CD4-positive, alpha-beta T cell treated with Interleukin-12 subunit alpha and Interleukin-12 subunit beta, for 1 hour (primary cell): ENCODE results near the gene MRPS18B.
"Not testable (repeated sequence)": the region's sequence is repeated elsewhere in the genome, so short reads cannot be mapped to it uniquely, and the experiment has no call there.

Source experiments
- DNase-seq: peaks from one replicate; pipeline ENCODE4 v3.0.0-alpha.2; 2020

Gene MRPS18B

DNA sequence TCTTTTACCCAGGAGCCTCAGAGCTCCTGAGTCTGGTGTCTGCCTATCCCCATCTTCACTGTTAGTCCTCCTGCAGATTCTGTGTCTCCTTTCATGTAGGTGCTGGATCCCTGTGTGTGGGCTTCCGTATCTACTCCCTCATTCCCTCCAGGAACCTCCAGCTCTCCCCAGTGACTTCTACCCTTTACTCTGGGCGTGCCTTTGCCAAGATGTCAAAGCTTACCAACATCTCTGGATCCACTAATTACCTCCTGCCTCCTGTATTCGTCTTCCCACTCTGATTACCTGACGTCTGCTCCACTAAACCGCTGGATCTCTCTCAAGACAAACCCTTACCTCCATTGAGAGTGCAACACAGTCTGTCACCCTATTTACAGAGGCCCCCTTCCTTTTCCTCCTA is 27.1 kb downstream of the MRPS18B start:
- DNase-seq, result no peak

- DNase-seq, result no peak
These were observed 28.3 kb downstream of the MRPS18B start for GRCh38 chr6:30645989-30646388.

DNA sequence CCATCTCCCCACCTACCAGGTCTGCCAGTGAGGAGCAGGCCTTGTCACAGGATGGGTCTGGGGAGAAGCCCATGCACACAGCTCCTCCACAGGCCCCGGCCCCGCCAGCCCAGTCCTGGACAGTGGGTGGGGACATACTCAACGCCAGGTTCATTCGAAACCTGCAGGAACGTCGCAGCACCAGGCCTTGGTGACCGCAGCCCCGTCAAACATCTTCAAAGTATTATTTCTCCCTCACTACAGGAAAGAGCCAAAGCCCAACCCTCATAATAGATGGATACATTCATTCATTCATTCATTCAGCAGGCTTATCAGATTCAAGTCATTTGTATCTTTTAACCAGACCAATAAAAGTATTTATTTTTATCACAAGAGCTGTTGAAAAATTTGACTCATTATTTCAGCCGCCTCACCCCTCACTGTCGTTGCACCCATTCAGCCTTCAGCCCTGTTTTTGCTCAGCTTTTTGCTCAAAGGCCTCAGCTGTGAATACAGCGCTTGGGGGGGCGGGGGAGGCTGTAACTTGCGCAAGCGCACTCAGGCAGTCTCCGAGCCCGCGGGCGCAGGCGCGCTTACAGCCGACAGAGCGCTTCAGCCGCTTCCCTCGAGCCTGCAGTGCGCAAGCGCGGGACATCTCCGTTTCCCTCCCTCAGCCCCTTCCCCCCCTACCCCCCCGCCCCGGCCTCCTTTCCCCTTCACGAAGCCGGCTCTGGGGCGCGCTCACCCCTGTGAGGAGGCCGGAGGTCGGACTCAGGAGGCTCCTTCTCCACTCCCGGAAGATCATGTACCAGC is 29.0 kb downstream of the MRPS18B start, which contains the start of gene C6orf136:
C6orf136 (plus strand) TSS at position 684 of the 792 bp plus-strand sequence; CDS start at position 783, 99 bp downstream.
- DNase-seq, result peak; percentile 96

DNA sequence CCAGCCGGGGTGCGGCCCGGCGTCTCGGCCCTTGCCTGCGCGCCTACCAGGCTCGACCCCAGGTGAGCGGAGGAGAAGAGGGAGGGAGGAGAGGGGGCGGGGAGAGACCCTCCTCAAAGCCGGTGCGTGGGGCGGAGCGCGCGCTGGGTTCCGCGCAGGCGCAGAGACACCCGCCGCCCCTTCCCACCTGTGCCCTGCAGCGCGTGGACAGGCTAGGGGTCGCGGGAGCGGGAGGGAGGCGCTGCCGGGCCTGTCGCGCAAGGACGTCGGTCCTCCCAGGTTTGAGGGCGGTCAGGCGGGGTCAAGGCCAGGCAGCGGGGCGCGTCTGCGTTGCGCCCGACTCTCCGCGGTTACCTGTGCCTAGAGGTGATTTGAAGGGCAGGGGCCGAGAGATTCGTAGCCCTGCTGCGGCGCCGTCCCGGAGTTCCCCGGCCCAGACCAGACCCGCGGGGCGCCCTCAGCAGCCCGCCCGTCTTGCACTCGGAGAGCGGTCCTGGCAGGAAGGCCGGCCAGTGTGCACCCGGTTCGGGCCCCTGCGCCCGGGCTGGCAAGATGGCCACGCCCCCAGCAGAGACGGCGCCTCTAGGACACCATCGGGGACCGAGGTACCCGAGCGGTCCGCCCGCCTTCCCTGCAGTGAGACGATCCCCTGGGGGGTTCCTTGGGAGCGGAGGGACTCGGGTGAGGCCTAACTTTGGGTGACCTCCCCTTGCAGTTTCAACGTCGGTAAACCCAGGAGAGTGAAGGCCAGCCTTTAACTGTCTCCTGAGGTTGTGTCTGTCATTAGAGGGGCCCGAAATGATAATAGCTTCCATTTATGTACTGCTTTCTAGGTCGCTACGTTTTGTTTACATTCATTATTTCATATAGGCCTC is 29.8 kb downstream of the MRPS18B start:
- DNase-seq, result peak; percentile 78

DNA sequence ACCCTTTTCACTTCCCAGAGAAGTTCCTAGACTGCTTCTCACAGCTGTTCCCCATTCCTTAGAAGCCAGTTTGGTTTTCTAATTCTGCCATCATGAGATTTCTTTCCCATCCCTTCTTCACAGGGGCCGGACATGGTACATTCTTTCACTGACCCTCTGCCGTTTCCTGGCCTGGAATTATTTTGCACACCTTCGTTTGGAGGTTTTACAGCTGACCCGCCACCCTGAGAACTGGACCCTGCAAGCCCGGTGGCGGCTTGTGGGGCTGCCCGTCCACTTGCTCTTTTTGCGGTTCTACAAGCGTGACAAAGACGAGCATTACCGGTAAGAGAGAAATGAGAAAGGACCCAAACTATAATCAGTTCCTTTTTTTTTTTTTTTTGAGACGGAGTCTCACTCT is 33.5 kb downstream of the MRPS18B start:
- no peak for DNase-seq

DNA sequence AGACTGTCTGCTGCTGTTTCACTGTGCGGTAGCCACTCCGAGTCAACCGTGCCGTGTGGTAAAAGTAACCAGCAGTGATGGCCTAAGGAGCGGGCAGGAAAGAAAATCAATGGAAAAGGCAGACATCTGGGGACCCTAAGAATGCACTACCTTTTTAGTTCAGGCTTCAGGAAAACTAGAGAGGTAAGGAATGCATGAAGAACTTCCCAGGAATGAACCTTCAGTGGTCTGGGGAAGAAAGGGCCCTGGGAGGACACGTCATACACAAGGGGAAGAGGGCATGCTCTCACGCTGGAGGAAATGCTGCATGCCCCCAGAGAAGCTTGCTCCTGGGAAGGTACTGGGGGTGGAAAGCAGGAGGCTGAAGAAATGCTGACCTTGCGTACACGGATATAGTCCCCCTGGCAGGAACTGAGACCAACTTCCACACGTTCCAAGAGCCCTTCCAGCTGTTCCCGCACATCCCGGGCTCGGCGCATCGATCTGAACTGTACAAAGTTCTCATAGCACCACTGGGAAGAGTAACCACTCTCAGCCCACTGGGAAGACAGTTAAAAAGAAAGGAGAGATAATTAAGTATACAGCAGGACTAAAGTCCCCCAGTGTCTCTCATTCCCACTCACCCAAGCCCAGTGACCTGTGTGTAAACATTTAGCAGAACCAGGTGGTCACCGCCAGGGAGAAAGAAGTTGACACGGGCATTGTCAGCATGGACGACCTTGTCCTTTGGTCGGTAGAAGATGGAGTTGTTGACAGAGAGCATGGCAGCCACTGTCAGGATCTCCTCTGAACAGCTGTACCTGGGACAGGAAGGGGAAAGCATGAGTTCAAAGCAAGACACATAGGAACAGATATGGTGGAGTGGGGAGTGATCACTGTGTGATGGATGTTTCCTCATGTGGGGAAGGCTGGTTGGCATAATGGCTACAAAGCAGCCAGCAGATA is 37.4 kb downstream of the MRPS18B start:
- DNase-seq, result no peak

GRCh38 chr6:30655743-30656094 is 38.1 kb downstream of the MRPS18B start:
- no peak for DNase-seq

DNA sequence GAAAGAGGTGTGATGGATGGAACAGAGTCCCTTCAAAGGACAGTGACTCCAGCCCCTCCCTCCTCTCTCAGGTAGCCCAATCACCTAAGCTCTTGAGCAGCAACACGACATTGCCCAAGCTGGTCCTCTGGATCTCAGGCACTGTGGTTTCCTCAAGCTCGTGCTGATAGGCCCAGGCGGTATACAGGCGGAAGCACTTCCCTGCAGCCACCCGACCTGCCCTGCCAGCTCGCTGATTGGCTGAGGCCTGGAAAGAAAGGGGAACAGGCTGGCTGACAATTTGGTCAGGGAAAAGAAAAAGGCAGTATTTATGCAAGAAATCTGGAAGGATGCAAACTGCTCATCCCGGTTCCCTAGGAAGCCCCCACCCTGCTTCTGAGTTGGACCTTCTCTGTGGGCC is 38.9 kb downstream of the MRPS18B start:
- DNase-seq, result no peak

DNA sequence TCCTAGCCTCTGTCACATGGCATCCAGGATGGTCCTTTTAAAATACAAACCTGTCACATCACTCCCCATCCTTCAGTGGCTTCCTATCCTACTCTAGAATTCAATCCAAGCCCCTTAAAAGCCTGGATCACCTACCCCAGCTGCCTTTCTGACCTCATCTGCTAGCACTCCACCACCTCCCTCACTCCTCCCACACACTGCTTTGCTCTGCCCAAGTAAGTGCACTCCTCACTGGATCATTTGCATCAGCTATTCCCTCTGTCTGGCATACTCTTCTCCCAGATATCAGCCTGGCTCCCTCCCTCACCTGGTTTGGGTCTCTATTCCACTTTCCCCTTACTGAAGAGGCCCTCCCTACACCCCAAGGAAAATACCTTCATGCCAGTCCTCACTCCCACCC is 39.8 kb downstream of the MRPS18B start:
- no peak for DNase-seq

- DNase-seq, result not testable (repeated sequence)
These were observed 40.3 kb downstream of the MRPS18B start for GRCh38 chr6:30657922-30658321.

DNA sequence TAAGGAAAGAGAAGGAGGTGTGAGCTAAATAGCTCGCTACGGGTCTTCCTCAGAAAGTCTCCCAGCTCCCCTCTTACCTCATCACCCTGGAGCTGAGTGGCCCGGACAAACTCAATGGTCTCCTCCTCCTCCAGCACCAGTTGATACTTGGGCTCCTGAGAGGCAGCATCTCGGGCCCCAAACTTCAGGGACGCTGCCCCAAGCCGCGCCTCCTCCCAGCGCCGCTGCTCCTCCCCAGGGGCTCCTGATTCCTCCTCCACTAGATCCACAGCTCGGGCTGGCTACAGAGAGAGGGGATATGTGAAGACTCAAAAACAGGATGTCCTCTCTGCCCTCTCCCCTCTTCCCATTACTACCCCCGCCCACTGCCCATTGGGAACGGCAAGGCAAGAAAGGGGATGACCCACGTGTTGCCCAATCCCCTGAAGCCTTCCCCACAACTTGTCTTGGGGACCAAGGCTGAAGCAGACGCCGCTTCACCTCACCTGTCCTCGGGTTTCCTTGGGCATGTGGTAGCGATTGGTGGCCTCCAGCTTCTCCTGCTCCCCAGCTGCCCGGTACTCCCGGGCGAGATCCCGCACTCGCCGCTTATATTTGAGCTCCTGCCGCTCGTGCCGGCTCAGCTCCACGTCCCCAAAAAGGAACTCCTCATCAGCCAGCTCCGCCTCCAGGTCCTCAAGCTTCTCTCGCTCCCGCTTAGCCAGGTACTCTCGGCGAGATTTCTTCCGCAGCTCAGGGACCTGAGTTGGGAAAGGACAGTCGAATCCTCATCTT is 47.5 kb downstream of the MRPS18B start:
- no peak for DNase-seq

- not testable (repeated sequence) for DNase-seq
These were observed 48.7 kb downstream of the MRPS18B start for GRCh38 chr6:30666300-30666699.

DNA sequence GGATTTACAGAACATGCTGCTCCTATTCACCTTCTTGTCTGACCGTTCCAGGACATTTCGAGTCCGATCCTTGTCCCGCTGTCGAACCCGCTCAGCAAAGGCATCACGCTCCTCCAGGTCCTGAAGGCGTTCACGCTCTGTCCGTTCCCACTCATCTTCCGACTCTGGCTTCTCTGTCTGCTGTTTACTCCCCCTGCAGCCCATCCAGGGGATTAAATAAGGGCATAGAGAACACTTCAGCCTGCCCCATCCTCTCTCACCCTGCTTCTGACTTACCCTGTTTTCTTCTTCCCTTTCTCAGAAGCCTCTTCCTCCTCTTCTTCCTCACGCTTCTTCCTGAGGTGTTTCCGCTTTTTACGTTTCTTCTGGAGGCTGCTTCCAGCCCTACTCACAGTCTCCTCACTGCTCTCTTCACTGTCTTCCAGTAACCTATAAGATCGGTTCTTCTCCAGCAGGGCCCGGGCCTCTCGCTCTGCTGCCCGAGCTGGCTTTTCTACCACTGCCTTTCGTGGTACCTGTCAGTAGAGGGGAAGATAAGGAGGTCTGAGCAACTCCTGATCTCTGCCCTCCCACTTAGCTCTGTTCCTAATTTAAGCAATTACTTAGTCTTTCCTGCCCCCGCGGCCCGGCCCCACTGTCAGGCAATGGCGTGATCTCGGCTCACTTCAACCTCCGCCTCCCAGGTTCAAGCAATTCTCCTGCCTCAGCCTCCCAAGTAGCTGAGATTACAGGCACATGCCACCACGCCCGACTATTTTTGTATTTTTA is 53.3 kb downstream of the MRPS18B start:
- no peak for DNase-seq

- DNase-seq, result peak; percentile 94
These were observed 55.0 kb downstream of the MRPS18B start, which contains the start of gene DHX16 for GRCh38 chr6:30672445-30673253. TSS of gene DHX16 (minus strand) at chr6:30673006. CDS start at chr6:30672841, 165 bp downstream.
